ENCODE results near the gene ATP8A1.

Gene ATP8A1

GRCh38 chr4:42359711-42360110, 297.2 kb downstream of the ATP8A1 start:
- peaks cover 4% of the 10 kb centered on the region for H3K27me3 ChIP-seq (ENCODE audit: insufficient read depth, low read length)
- no peak overlapping the region for H3K4me3 ChIP-seq (ENCODE audit: low read length)
- H2AFZ ChIP-seq (ENCODE audit: low read depth, low read length), result no peak overlapping the region
- no peaks in the 10 kb centered on the region for H3K36me3 ChIP-seq (ENCODE audit: insufficient read depth, low read length)
- H3K4me1 ChIP-seq (ENCODE audit: insufficient read depth, low read length), result no peaks in the 10 kb centered on the region
- H3K9me3 ChIP-seq (ENCODE audit: low read length), result no peaks in the 10 kb centered on the region

Measured in neuron (in vitro differentiated cells).